Islet precursor cell (in vitro differentiated cells): Measurements from ENCODE around the gene ZNF222.

Source experiments
- DNase-seq: peaks from one replicate; pipeline ENCODE4 v3.0.0-alpha.2; 2018

Gene ZNF222

GRCh38 chr19:44055870-44056269, 30.7 kb downstream of the ZNF222 start:
- DNase-seq, result no peak

GRCh38 chr19:44059229-44059628, 34.0 kb downstream of the ZNF222 start:
- no peak for DNase-seq

- no peak for DNase-seq
Observed at GRCh38 chr19:44061038-44061437, 35.9 kb downstream of the ZNF222 start.

- no peak for DNase-seq
Observed at GRCh38 chr19:44066305-44066704, 41.1 kb downstream of the ZNF222 start.

- DNase-seq, result no peak
Observed at GRCh38 chr19:44069415-44069814, 44.2 kb downstream of the ZNF222 start.

- DNase-seq, result peak; percentile 95
Observed at GRCh38 chr19:44071824-44072542, 46.8 kb downstream of the ZNF222 start, which contains the start of gene ZNF284. Gene ZNF284 (plus strand): TSS chr19:44072159. CDS start chr19:44076390, 4,231 bp downstream.

GRCh38 chr19:44072543-44073401, 47.6 kb downstream of the ZNF222 start:
- no peak for DNase-seq

GRCh38 chr19:44076325-44076724, 51.1 kb downstream of the ZNF222 start:
- DNase-seq, result no peak
